Spinal cord (tissue), 10 donors: ENCODE data around the gene IGSF21. TPM values are rescaled to one million over a fixed set of nuclear protein-coding genes. Genes with fewer than 3 reads are reported as not detected.

Experiments
- DNase-seq, 6 donors: peaks; one replicate each; pipeline versions ENCODE4 v3.0.0 to v3.0.0-alpha.2; 2013 to 2015; ENCODE audit warnings: low spot score in 6 of 6, low read depth in 4 of 6
- H3K27ac ChIP-seq: one replicate; pipeline ENCODE4 v1.5.1; 2013; ENCODE audit warnings: low read depth, low read length, control low read depth
- H3K27me3 ChIP-seq: one replicate; pipeline ENCODE4 v1.6.1; 2013; ENCODE audit warnings: low read length; ENCODE audit not compliant: control insufficient read depth, insufficient read depth
- H3K36me3 ChIP-seq: one replicate; pipeline ENCODE4 v1.6.1; 2013; ENCODE audit warnings: low read length; ENCODE audit not compliant: control insufficient read depth, insufficient read depth
- H3K4me1 ChIP-seq: one replicate; pipeline ENCODE4 v1.6.1; 2013; ENCODE audit warnings: low read length; ENCODE audit not compliant: control insufficient read depth, insufficient read depth
- H3K4me3 ChIP-seq: one replicate; pipeline ENCODE4 v1.5.1; 2013; ENCODE audit warnings: low read depth, low read length, control low read depth
- H3K9me3 ChIP-seq: one replicate; pipeline ENCODE4 v1.6.1; 2013; ENCODE audit warnings: low read length; ENCODE audit not compliant: control insufficient read depth, insufficient read depth
- WGBS: methylation state at CpG from one replicate; pipeline ENCODE4 v1.1.5; 2013; ENCODE audit warnings: missing lambda C conversion rate; ENCODE audit not compliant: insufficient coverage; 5-methylcytosine and 5-hydroxymethylcytosine counted together
- polyA plus RNA-seq, 2 donors: library from polyadenylated mRNA; unstranded; fragments of 120-200 nt; gene quantifications; one replicate each; pipeline ENCODE4 v1.2.1, GENCODE V29; 2013; ENCODE audit not compliant: insufficient read length in 2 of 2
- total RNA-seq, 2 donors: library from RNA; depleted of rRNA in 1 of 2; stranded (reverse); fragments of 120-200 nt in 1 of 2; fragments of >200 nt in 1 of 2; gene quantifications; one replicate each; pipeline versions ENCODE4 v1.2.3 to v1.2.4, GENCODE V29; 2013 to 2014
- donor health status: healthy.

The IGSF21 gene
- total and polyA plus RNA-seq, 4 donors, result 9.0 to 70.7 (median 40.7) TPM

DNA sequence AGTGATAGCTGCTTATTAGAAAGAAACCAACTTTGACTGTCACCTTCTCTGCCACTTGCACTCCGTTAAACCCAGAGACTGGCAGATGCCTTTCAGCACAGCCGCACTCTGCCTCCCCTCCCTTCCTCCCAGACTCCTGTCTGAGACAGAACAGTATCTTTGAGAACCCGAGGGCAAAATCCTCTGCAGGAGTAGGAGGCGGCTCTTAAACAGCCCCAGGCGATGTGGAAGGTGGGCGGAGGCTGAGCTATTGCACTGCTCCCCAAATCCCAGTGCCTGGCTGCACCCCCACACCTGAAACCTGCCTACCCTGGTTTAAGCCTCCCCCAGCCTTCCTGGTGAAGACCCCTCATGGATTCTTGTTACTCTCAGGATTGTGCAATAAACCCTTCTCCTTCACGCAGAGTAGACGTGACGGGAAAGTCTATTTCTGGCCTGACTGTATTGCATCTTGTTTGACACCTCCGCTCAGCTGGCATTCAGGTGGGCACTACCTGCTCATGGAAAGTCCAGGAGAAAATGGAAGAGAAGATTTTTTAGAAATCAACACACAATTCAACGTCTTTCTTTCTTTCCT is 34.4 kb upstream of the IGSF21 start:
- Histone ChIP-seq H3K4me3 (no peak overlapping the region), H3K9me3 (no peaks in the 10 kb centered on the region), H3K27ac (no peak overlapping the region), H3K36me3 (no peaks in the 10 kb centered on the region), H3K27me3 (no peaks in the 10 kb centered on the region), H3K4me1 (peaks cover 9% of the 10 kb centered on the region)
- DNase-seq, result no peak
- WGBS, result 73% methylated on average over 10 of the region's 11 CpGs

DNA sequence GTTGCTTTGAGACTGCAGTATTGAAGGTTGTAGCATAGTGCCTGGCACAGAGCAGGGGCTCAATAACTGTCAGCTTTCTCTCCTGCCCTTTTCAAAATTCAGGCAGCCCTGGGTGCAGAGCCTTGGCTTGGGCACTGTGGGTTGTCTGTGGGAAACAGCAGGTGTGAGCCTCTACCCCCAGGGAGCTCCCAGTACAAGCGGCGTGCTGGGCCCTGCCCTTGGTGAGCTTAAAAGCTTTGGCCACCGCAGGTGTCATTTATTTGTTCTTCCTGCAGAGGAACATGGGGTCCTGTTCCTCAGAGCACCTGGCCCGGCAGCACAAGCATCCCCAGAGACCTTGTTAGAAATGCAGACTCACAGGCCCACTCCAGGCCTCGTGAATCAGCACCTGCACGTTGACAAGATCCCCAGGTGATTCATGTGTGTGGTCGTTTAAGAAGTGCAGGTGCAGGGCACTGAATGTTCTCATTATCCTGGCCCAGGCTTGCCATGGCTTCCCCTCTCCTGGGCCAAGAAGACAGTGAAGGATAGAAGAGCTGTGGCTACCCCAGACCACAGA is 29.9 kb upstream of the IGSF21 start:
- no peak for DNase-seq
- H3K4me1 ChIP-seq, result peaks cover 19% of the 10 kb centered on the region
- no peaks in the 10 kb centered on the region for H3K9me3 ChIP-seq
- 43% methylated on average over 7 of the region's 7 CpGs for WGBS
- no peaks in the 10 kb centered on the region for H3K36me3 ChIP-seq
- H3K27me3 ChIP-seq, result no peaks in the 10 kb centered on the region
- H3K4me3 ChIP-seq, result no peak overlapping the region
- H3K27ac ChIP-seq, result no peak overlapping the region

DNA sequence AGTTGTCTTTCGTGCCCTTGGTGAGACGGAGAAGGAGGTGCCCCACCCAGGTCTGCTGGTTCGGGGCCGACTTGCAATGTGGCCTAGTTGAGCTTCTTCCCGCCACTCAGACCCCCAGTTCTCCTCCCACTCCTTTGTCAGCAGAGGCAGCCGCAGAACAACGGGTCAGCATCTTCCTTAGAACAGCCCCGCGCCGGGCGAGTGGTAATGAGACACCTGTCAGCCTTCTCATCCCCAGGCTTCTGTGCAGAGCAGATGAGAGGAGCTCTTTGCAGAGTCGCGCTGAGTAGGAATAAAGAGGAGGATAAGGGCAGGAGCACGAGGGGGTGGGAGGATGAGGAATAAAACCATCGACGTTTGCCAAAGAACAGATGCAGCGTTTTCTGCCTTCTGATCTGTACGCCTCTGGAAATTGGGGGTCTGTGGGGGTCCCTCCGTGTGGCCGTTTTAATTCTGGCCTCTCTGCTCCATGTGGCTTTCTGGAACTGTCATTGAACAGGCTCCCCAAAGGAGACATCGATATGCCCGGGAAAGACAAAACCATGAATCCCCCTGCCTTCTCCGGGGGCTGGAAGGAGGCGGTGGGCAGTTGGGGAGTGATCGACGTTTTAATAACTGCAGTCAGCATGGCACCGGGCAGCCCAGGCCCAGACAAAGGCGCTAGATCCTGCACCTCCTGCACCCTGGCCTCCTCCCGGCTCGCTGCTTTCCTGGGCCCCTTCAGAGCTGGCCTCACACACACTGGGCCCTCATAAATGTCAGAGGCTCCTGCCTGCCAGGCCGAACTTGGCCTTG is 27.5 kb upstream of the IGSF21 start:
- no peak overlapping the region for H3K27ac ChIP-seq
- no peaks in the 10 kb centered on the region for H3K36me3 ChIP-seq
- H3K4me1 ChIP-seq, result peaks cover 19% of the 10 kb centered on the region
- H3K4me3 ChIP-seq, result no peak overlapping the region
- no peaks in the 10 kb centered on the region for H3K27me3 ChIP-seq
- 54% methylated on average over 27 of the region's 31 CpGs for WGBS
- peak in 2 of 6 donors; percentile 41 to 69 for DNase-seq
- no peaks in the 10 kb centered on the region for H3K9me3 ChIP-seq

DNA sequence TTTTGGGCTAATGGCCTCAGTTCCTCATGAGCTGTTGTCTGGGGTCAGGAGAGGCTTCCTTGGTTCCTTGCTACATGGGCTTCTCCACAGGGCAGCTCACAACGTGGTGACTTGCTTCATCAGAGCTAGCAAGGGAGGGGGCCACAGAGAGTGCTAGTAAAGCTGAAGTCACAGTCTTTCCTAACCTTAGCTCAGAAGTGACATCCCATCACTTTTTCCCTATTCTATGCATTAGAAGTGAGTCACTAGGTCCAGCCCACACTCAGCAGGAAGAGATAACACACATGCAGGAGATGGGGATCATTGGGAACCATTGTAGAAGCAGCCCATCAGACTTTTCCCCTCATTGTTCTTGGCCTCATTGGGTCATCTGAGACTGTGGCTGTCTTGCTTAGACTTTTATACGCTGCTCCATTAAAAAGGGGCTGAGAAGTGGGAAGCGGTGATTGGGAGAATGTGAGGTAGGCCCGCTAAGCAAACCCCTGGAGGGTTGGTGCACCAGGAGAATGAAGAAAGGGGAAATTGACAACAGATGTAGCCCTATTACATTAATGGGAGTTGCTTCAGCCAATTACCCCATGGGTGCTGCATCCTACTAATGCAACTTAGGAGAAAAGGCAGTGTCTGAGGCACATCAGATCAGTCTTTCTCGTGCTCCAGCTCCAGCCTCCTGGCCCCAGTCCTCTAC is 22.1 kb upstream of the IGSF21 start:
- peaks cover 7% of the 10 kb centered on the region for H3K4me1 ChIP-seq
- H3K9me3 ChIP-seq, result no peaks in the 10 kb centered on the region
- DNase-seq, result no peak
- H3K27ac ChIP-seq, result no peak overlapping the region
- H3K36me3 ChIP-seq, result no peaks in the 10 kb centered on the region
- no peak overlapping the region for H3K4me3 ChIP-seq
- 66% methylated on average over 3 of the region's 5 CpGs for WGBS
- H3K27me3 ChIP-seq, result no peaks in the 10 kb centered on the region

DNA sequence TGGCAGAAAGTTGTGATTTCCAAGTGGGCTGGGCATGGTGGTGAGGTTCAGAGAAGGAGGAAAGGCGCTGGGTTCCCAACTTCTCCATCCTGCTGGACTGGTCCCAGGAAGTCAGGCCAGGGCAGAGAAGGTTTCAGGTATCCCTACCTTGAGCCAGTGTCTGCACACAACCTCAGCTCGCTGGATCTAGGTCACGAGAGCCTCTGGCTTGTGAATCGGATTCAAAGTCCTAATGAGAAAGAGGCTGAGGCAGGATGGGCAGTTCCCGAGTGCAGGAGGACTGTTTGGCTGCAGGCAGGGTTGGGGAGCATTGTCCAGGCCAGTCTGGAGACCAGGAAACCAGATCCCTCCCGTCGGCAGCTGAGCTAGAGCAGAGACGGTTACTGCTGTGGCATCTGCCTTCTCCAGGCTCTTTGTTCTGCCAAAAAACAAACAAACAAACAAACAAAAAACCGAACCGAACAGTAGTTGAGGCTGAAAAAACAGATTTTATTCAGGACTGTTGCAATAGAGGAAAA is 19.5 kb upstream of the IGSF21 start:
- Histone ChIP-seq H3K27ac (no peak overlapping the region), H3K4me3 (no peak overlapping the region), H3K4me1 (peaks cover 9% of the 10 kb centered on the region), H3K36me3 (no peaks in the 10 kb centered on the region), H3K27me3 (no peaks in the 10 kb centered on the region), H3K9me3 (no peaks in the 10 kb centered on the region)
- 46% methylated on average over 6 of the region's 10 CpGs for WGBS
- no peak for DNase-seq

DNA sequence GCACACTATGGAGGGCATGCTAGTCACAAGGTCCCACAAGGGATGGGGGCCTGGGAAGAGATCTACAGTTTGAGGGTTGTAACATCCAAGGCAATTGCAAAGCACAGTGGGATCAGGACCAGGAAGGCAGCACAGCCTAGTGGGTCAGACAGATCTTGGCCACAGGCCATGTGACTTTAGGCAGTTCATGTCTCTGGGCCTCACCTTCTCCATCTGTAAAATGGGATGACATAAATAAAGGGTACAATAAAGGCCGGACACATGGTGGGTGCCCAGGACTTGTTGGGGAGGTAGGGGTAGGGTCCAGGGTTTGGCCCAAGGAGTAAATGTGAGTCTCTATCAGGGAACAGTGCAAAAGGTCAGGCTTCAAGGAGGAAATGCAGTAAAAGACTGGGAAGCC is 18.1 kb upstream of the IGSF21 start:
- no peaks in the 10 kb centered on the region for H3K36me3 ChIP-seq
- DNase-seq, result no peak
- WGBS, result 100% methylated on average over 1 of the region's 1 CpG
- peaks cover 9% of the 10 kb centered on the region for H3K4me1 ChIP-seq
- H3K27ac ChIP-seq, result no peak overlapping the region
- no peaks in the 10 kb centered on the region for H3K9me3 ChIP-seq
- no peak overlapping the region for H3K4me3 ChIP-seq
- no peaks in the 10 kb centered on the region for H3K27me3 ChIP-seq

DNA sequence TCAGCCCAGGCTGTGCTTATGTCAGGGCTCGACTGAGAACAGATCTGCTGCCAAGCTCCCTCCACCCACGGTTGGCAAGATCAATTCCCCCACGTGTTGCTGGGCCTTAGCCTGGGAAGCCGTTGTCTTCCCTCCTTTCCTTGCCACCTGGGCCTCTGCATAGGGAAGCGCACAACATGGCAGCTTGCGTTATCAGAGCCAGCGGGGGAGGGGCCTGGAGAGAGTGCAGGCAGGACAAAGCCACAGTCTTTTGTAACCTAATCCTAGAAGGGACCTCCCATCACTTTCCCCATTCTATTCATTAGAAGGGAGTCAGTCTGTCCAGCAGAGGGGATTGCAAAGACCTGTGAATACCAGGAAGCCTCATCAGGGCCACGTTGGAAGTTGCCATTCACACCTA is 17.0 kb upstream of the IGSF21 start:
- 38% methylated on average over 7 of the region's 8 CpGs for WGBS
- Histone ChIP-seq H3K4me1 (peaks cover 12% of the 10 kb centered on the region), H3K36me3 (no peaks in the 10 kb centered on the region), H3K27me3 (no peaks in the 10 kb centered on the region), H3K27ac (no peak overlapping the region), H3K4me3 (no peak overlapping the region), H3K9me3 (no peaks in the 10 kb centered on the region)
- peak in 1 of 6 donors; percentile 49 for DNase-seq

DNA sequence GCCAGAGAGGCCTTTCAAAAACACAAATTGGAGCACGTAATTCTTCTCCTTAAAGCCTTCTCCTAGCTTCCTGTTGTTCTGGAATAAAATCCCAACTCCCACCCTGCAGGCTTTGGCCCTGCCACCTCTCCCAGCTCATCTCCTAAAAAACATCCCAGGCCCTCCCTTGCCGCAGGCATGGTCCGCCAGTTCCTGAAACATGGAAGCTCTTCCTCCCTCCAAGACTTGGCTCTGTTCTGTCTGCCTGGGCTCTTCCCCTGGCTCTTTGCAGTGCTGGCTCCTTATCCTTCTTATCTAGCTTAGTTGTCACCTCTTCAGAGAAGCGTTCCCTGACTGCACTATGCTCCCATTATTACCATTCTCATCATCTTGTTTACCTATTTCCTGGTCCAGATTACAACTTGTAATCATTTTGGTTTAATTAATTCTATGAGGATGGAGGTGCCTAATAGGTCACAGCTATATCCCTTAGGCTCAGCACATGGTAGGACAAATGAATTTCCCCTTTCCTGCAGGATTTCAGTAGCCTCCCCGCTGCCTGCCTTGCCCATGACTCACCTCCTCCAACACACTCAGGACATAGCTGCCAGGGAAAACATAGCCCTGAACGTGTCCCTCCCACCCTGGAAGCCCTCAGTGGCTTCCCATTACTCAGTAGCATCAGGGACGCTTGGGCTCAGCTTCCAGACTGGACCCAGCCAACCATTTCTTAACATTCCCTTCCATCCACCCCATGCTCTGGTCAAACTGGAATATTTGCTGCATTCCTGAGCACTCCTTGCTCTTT is 15.7 kb upstream of the IGSF21 start:
- no peaks in the 10 kb centered on the region for H3K9me3 ChIP-seq
- no peak overlapping the region for H3K27ac ChIP-seq
- no peaks in the 10 kb centered on the region for H3K36me3 ChIP-seq
- no peaks in the 10 kb centered on the region for H3K27me3 ChIP-seq
- no peak overlapping the region for H3K4me3 ChIP-seq
- WGBS, result 82% methylated on average over 6 of the region's 7 CpGs
- peaks cover 12% of the 10 kb centered on the region for H3K4me1 ChIP-seq
- no peak for DNase-seq

DNA sequence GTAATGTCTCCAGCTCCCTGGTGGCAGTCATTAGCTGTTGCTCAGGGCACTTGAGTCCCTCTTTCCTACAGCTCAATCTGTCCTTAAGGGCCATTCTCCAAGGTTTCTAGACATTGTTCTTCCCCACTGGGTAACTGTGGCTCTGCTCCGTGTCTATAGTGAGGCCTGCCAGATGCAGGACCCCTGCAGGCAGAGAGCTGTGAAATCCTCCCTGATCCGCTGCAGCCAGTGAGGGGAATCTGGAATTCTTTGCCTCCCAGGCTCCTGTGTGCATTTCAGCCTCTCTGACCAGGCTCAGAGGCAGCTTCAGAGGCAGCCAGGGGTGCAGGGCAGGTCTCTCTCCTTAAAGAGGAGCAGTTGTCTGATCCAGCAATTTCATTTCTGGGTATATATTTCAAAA is 14.4 kb upstream of the IGSF21 start:
- WGBS, result 50% methylated on average over 2 of the region's 2 CpGs
- H3K4me3 ChIP-seq, result no peak overlapping the region
- DNase-seq, result no peak
- no peaks in the 10 kb centered on the region for H3K9me3 ChIP-seq
- no peaks in the 10 kb centered on the region for H3K36me3 ChIP-seq
- H3K27ac ChIP-seq, result no peak overlapping the region
- peaks cover 10% of the 10 kb centered on the region for H3K4me1 ChIP-seq
- H3K27me3 ChIP-seq, result no peaks in the 10 kb centered on the region
